ENCODE results near the gene IL1A. TPM values are rescaled to one million over a fixed set of nuclear protein-coding genes. Genes with fewer than 3 reads are reported as not detected.

The IL1A gene
- total and polyA plus RNA-seq, 9 of the 15 experiments (the other 6 are each of a cell fraction or from before 2014, with no cell fraction given): 0.03 to 0.27 (median 0.14) TPM; not detected in 2

GRCh38 chr2:112773556-112773955 lies 10.7 kb downstream of the IL1A start:
- no peak overlapping the region for H3K4me3 ChIP-seq
- POLR2A ChIA-PET: interaction anchor here (0.6 kb wide), 2 partner anchors 23 to 262 kb away, joined by 3 read pairs; no protein-coding TSS in a partner anchor
- H3K27ac ChIP-seq (ENCODE audit: extremely low read depth, low read depth, low read length): no peak overlapping the region
- no peaks in the 10 kb centered on the region for H3K27me3 ChIP-seq (ENCODE audit: control insufficient read depth in 2 of 2, insufficient read depth in 2 of 2, low read length in 2 of 2)
- no peak overlapping the region for H3K9ac ChIP-seq (ENCODE audit: insufficient read depth in 1 of 2, low read depth in 2 of 2, low read length in 2 of 2)
- no peak overlapping the region for H2AFZ ChIP-seq (ENCODE audit: low read depth, low read length)
- in situ Hi-C loops (cut with MboI): no loop called here
- H3K36me3 ChIP-seq (ENCODE audit: control insufficient read depth, insufficient read depth, low read length): no peaks in the 10 kb centered on the region
- no peak for DNase-seq (ENCODE audit: extremely low read depth in 1 of 4, low spot score in 3 of 4)
- no peaks in the 10 kb centered on the region for H3K79me2 ChIP-seq (ENCODE audit: control insufficient read depth, insufficient read depth, low read length)
- no peaks in the 10 kb centered on the region for H3K9me3 ChIP-seq (replicated peaks; ENCODE audit: control insufficient read depth, insufficient read depth, low read depth, low read length)
- H3K4me1 ChIP-seq (replicated peaks in 1 of 2; ENCODE audit: control insufficient read depth in 2 of 2, insufficient read depth in 2 of 2, low read length in 2 of 2): 0 out of 5 replicates have a peak, but pooled peaks cover 0 to 5% of the 10 kb centered on the region in 2 experiments
- no peaks in the 10 kb centered on the region for H4K20me1 ChIP-seq (replicated peaks; ENCODE audit: control insufficient read depth, insufficient read depth, low read length)
- H3K4me2 ChIP-seq (ENCODE audit: insufficient read depth, low read length): no peak overlapping the region
- WGBS (ENCODE audit: insufficient coverage, low coverage, missing lambda C conversion rate): 44% methylated on average over 2 of the region's 2 CpGs
- intact Hi-C loops (cut with micrococcal nuclease): no loop called here
- FAIRE-seq: no peak
- no peaks in the 10 kb centered on the region for H3K9me1 ChIP-seq (ENCODE audit: control insufficient read depth, insufficient read depth, low read length)
- TF ChIP-seq JUND (IDR thresholded peaks at IDR 0.05; ENCODE audit: borderline replicate concordance, low read depth, low read length): no peak
- no peak for TF ChIP-seq JUND (tag; IDR thresholded peaks at IDR 0.05; ENCODE audit: borderline replicate concordance, low read depth, low read length)
- no peak for TF ChIP-seq MCM5 (IDR thresholded peaks at IDR 0.05; ENCODE audit: low read depth)
- TF ChIP-seq TCF3 (CRISPR knock-in tag; IDR thresholded peaks at IDR 0.05): no peak
- no peak for TF ChIP-seq RBM25 (IDR thresholded peaks at IDR 0.05; ENCODE audit: low read depth, low read length, severe bottlenecking)
- no peak for TF ChIP-seq AFF1 (IDR thresholded peaks at IDR 0.05; ENCODE audit: low read depth in 1 of 2, partially characterized antibody in 2 of 2)
- TF ChIP-seq BRCA1 (IDR thresholded peaks at IDR 0.05): no peak
- no peak for TF ChIP-seq BRCA1 (CRISPR knock-in tag; IDR thresholded peaks at IDR 0.05)
- TF ChIP-seq MAFG (tag; conservative IDR thresholded peaks at IDR 0.05): no peak
- no peak for ATAC-seq
- BruUV-seq (replicated peaks): no TSS peak
- CTCF ChIA-PET (ENCODE audit: low intra/inter-chr PET ratio): no interaction called here

Measured in K562 (cell line).